ENCODE data around the gene IL18R1. TPM values are rescaled to one million over a fixed set of nuclear protein-coding genes. Genes with fewer than 3 reads are reported as not detected.

Gene IL18R1
- total RNA-seq, 1 donor from 2014 or later = 0.41 TPM

DNA sequence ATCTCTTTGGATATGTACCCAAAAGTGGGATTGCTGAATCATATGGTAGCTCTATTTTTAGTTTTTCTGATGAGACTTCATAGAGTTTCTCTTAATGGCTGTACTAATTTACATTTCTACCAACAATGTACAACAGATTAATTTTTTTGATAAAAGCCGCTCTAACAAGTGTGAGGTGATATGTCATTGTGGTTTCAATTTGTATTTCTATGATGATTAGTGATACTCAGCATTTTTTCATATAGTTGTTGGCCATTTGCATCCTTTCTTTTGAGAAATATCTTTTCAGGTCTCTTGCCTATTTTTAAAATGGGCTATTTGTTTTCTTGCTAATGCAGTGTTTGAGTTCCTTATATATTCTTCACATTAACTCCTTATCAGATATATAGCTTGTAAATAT lies 71.7 kb downstream of the IL18R1 start:
- FAIRE-seq (no peak), DNase-seq (ENCODE audit: low spot score in 2 of 2) (no peak)

DNA sequence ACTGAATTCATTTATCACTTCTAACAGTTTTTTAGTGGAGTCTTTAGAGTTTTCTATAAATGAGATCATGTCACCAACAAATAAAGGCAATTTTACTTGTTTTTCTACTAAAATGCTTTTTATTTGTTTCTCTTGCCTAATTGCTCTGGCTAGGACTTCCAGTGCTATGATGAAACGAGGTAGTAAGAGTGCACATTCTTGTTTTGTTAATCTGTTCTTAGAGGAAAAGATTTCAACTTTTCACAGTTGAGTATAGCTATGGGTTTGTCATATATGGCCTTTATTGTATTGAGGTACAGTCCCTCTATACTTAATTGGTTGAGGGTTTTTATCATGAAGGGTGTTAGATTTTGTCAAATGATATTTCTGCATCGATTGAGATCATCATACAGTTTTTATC lies 73.0 kb downstream of the IL18R1 start:
- DNase-seq (ENCODE audit: low spot score in 2 of 2) = no peak
- no peak for FAIRE-seq

DNA sequence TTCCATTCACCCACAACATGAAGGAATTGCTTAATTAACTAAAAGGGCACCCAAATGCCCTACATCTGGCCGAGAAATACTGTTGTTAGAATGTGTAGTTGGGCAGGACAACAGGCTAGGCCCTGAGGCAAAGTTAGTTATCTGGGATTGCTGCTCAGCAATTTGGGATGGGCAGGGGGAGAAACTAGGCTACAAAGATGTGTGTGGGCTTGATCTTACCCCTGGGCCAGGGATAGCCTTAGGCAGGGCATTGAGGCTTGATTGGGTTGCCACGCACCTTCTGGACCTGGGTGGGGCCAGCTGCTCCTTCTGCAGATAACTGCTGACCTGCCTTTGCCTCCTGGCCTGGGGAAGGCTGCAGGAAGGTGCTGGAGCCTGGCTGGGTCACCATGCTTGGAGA lies 76.8 kb downstream of the IL18R1 start:
- DNase-seq (ENCODE audit: low spot score in 2 of 2) (no peak), FAIRE-seq (no peak)

DNA sequence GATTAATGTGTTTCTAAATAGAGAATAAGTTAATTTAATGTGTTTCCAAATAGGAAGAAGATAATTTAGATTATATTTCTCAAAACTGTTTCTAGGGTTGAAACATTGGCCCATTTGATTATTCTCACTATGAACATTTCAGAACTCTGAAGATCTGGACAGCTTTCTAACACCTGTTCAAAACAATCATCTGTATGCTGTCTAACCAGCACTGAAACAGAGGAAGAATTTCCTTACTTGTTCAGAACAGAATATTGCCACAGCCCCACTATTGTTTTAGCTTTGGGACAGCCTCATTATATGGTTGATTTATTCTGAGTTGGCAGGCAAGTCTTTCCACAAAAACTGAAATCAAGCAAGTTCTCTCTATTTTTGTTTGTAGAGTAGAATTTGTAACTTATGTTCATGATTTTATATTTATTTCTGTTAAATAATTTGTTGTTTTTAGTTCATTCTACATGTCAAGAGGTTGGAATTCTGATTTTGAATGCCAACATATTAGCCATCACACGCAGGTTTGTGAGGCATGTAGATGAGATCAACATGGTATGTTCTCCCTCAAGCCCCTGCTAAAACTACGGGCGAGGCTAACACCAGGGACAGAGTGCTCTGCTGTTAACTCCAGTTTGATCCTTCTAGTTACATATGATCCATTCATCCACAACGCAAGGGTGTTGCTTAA lies 78.5 kb downstream of the IL18R1 start:
- no peak for DNase-seq (ENCODE audit: low spot score in 2 of 2)
- FAIRE-seq = no peak

DNA sequence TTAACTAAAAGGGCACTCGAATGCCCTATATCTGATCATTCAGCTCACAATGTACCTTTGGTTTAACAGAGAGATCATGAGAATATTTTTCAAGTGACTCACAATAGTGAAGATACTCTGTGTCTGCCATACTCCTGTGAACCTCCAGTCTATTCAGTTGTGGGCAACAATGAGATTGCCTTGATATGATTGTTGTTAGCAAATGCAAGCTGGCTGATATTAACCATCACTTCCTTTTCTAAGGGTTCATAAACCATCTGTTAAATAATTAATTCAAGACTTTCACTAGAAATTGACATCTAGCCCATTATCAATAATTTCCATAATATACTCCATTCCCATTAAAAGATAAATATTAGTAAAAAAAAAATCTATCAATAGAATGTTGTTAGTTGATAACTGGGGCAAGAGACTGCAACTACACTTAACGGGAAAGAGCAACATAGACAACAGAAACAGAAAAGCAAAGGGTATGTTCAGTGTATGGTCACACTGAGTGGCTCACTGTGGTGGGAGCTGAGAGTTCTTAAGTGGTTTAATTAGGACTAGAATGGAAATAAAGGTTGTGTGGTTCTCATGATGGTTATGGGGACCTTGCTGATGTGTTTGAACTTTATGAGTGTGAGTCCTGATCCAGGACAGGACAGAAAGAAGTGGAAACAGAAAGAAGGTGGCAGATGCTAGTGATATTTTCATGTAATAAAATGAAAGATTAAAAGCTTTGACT lies 79.2 kb downstream of the IL18R1 start:
- no peak for DNase-seq (ENCODE audit: low spot score in 2 of 2)
- FAIRE-seq = no peak

DNA sequence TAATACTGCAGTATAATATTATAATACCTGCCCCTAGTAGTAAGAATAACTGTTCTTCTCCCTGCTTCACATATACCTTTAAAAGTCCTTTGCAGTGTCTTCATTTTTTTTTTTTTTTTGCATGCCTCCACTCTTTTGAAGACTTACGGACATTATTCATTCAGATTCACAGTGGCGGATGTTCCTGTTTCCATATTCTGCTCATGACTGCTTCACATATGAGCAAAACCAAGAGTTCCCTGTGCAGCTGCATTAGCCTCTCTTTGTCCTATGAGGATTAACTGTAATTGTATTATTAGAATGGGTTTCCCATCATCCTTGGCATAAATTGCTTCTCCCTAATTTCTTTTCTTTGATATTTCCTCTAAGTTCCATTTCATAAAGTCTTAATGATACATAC lies 80.1 kb downstream of the IL18R1 start:
- no peak for DNase-seq (ENCODE audit: low spot score in 2 of 2)
- FAIRE-seq = no peak

DNA sequence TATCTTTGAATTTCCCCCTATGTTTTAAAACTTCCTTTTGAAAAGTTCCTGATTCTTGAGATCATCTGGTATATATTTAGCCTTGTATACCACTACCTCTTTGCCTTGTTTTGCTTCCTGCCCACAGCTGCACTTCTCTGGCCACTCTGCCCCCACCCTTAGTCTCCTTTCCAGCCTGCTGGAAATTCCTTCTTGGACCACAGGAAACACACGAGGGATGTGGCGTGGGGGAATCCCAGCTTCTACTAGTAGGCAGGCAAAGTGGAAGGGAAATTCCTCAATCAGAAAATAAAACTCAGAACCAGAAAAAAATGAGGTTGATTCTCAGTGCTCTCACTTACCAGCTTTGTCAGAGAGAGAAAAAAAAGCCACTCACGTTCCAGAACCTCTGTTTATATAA lies 80.7 kb downstream of the IL18R1 start:
- FAIRE-seq (no peak), DNase-seq (ENCODE audit: low spot score in 2 of 2) (no peak)

DNA sequence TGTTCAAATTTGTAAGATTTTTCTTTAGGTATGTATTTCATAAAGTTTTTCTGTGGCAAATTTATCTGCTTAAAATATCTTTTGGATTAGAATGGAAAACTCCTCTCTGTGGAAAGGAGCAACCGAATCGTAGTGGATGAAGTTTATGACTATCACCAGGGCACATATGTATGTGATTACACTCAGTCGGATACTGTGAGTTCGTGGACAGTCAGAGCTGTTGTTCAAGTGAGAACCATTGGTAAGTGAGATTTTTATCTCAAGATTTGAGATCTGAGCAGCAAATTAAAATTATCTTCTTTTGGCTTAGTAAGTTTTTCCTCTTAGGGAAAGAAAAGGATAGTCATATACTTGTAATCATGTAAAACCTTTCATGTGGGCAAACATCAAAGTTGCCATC lies 81.5 kb downstream of the IL18R1 start:
- FAIRE-seq = no peak
- DNase-seq (ENCODE audit: low spot score in 2 of 2) = no peak

DNA sequence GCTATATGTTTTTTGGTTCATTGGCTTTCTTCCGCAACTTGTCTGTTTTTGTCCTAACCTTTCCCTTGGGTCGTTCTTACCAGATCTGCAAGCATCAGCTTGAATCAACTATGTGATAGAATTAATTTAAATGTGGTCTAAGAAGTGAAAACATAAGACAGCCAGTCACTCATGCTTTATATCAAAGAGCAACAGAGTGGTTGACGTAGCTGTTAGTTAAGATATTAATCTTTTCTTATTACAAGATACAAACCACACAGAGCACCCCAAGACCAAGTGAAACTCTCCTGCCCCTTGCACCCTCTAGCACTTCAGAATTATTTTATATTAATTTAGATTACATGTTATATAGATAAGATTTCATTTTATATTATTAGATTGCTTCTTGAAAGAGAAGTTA lies 82.5 kb downstream of the IL18R1 start:
- DNase-seq (ENCODE audit: low spot score in 2 of 2) (no peak), FAIRE-seq (no peak)

DNA sequence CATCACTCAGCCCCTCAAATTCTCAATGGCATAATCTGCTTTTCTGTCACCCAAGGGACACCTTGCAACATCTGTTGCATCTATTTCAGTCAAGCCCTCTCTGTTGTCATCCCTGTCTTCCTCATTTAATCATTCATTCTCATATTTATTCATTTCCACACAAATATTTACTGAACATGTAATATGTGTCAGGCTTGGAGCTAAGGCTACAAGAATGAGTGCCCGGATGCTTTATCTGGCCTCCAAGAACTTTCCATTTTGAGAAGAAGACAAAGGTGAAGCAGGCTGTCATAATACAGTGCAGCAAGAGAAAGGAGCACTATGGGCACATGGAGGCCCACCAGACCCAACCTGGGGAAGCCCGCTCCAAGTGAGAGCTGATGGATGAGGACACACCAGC lies 83.0 kb downstream of the IL18R1 start:
- DNase-seq (ENCODE audit: low spot score in 2 of 2) = no peak
- no peak for FAIRE-seq

GRCh38 chr2:102439065-102439695 lies 83.6 kb downstream of the IL18R1 start:
- DNase-seq (ENCODE audit: low spot score in 2 of 2) = no peak
- FAIRE-seq = no peak

DNA sequence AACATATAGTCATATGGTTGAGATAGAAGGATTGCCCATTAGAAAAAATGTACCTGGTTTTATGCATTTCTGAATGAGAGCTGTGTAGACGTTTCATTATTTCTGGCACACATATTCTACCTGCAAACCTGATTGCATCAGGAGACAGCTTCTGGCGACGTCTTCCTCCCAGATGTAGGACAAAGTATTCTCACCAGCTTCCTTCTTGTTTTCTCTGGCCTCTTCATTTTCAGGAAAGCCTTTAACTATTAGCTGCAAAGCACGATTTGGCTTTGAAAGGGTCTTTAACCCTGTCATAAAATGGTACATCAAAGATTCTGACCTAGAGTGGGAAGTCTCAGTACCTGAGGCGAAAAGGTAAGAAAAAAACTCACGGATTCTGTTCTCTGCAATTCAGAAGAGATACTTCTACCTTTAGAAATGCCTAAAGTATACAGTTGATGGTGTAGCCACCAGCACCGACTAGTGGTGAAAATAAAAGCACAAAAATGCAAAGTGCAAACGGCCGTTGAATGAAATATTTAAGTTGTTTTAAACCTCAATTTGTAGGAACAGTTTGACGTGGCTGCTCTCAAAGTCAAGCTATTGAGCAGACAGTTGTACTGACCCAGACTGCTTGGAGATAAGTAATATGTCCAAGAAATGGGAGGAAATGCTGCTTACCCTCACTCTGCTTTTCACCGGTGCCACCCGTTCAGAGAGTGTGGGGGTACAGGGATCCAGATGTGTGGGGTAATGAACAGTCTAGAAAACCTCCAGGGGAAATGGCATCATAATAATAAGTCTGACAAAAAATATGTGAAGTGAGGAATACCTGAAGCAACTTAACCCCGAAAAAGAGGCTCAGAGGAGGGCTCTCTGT lies 87.6 kb downstream of the IL18R1 start:
- DNase-seq (ENCODE audit: low spot score in 2 of 2) (peak in 1 of 2 donors; percentile 20), FAIRE-seq (no peak)

GRCh38 chr2:102444233-102444632 lies 88.6 kb downstream of the IL18R1 start:
- no peak for DNase-seq (ENCODE audit: low spot score in 2 of 2)
- no peak for FAIRE-seq

DNA sequence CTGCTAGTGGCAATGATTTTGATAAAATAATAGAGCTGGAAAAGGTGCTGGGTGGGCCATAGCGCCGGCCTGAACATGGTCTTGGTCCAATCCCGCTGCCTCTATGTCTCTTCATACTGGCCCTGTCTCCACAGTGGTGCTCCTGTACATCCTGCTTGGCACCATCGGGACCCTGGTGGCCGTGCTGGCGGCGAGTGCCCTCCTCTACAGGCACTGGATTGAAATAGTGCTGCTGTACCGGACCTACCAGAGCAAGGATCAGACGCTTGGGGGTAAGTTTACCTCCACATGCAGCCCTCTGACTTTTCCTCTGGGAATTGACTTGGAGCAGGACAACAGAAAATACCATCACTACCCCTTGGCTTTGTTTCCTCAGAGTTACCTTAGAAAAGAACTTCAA lies 91.3 kb downstream of the IL18R1 start:
- no peak for DNase-seq (ENCODE audit: low spot score in 2 of 2)
- FAIRE-seq = no peak

Small RNA genes lying within 50 kb of the gene (small RNA-seq; reads per million reads assigned to genes)
- gene MIR4772 = not detected

Other genes with a start within 250 kb of the IL18R1 start
- 0.41 TPM for gene IL1R1, start 213.1 kb upstream of the IL18R1 start, total RNA-seq
- gene IL1RL2, start 168.8 kb upstream of the IL18R1 start, total RNA-seq = 0.82 TPM
- not detected for gene IL1RL1, start 44.2 kb upstream of the IL18R1 start, total RNA-seq
- 0.41 TPM for gene IL18RAP, start 67.4 kb downstream of the IL18R1 start, total RNA-seq
- under 0.01 TPM for gene SLC9A4, start 117.4 kb downstream of the IL18R1 start, total RNA-seq